ENCODE results near the gene KLHL15.

Gene KLHL15

DNA sequence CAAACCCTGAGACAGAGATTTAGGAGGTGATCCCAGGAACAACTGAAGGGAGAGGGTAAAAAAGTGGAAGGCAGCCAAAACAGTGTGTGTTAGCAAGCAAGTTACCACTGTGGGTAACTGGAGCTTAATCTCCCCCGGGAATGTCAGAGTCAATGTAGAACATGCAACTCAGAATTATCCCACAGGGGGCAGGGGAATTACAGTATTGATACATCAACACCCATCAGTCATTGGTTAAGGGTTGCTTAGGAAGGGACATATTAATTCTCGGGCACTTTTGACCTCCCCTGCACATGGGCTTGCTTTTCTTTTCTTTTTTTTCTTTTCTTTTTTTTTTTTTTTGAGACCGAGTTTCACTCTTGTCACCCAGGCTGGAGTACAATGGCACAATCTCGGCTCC is 89.9 kb downstream of the KLHL15 start:
- H3K9me3 ChIP-seq (ENCODE audit: control insufficient read depth, low read length) = no peaks in the 10 kb centered on the region
- H3K36me3 ChIP-seq (ENCODE audit: control insufficient read depth, insufficient read depth, low read length) = no peaks in the 10 kb centered on the region
- TF ChIP-seq CTCF (IDR thresholded peaks at IDR 0.05) = no peak
- H3K4me3 ChIP-seq (ENCODE audit: low read depth, low read length) = no peak overlapping the region
- no peaks in the 10 kb centered on the region for H3K27me3 ChIP-seq (ENCODE audit: control insufficient read depth, insufficient read depth, low read length)
- H3K27ac ChIP-seq = no peak overlapping the region
- H3K4me2 ChIP-seq (ENCODE audit: low read length) = no peak overlapping the region
- H3K79me2 ChIP-seq = no peaks in the 10 kb centered on the region
- no peaks in the 10 kb centered on the region for H3K4me1 ChIP-seq
- H2AFZ ChIP-seq = no peak overlapping the region
- no peak overlapping the region for H3K9ac ChIP-seq

DNA sequence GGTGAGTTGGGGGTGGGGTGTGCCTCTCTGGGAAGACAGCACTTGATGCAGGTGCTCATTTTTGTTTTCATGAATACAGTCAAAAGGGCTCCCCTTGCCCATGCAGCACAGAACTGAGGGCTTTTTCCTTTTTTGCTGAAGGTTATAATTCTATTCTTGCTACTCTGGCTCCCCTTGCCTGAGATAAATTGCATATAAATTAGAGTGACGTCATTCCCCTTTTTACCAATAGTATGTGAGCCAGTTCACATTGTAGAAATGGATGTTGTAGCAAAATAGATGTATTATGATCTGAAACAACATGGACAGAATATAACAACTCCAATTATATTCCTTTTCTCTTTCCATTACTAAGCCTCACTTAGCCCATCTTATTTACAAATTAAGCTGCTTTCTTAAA is 90.8 kb downstream of the KLHL15 start:
- TF ChIP-seq CTCF (IDR thresholded peaks at IDR 0.05) = no peak
- Histone ChIP-seq H3K4me3 (ENCODE audit: low read depth, low read length) (no peak overlapping the region), H3K27me3 (ENCODE audit: control insufficient read depth, insufficient read depth, low read length) (no peaks in the 10 kb centered on the region), H3K27ac (no peak overlapping the region), H3K79me2 (no peaks in the 10 kb centered on the region), H3K4me2 (ENCODE audit: low read length) (no peak overlapping the region), H3K36me3 (ENCODE audit: control insufficient read depth, insufficient read depth, low read length) (no peaks in the 10 kb centered on the region), H2AFZ (no peak overlapping the region), H3K9me3 (ENCODE audit: control insufficient read depth, low read length) (no peaks in the 10 kb centered on the region), H3K9ac (no peak overlapping the region), H3K4me1 (no peaks in the 10 kb centered on the region)

DNA sequence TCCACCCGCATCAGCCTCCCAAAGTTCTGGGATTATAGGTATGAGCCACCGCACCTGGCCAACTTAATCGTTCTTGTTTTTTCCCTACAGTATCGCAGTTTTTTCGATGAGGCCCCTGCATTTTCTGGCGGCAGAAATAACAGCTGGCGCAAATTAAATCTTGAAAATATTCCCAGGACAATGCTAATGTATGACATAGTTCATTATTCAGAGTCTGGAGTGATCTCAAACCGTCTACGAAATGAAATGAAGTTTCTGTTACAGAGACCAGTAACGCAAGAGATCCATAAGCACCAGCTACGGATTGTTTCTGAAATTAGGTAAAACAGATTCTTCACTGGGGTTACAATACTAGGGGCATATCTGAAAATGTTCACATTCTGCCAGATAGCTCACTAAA is 91.9 kb downstream of the KLHL15 start:
- no peak for TF ChIP-seq CTCF (IDR thresholded peaks at IDR 0.05)
- Histone ChIP-seq H3K79me2 (no peaks in the 10 kb centered on the region), H3K27me3 (ENCODE audit: control insufficient read depth, insufficient read depth, low read length) (no peaks in the 10 kb centered on the region), H3K27ac (no peak overlapping the region), H3K4me3 (ENCODE audit: low read depth, low read length) (no peak overlapping the region), H3K4me2 (ENCODE audit: low read length) (no peak overlapping the region), H2AFZ (no peak overlapping the region), H3K9ac (no peak overlapping the region), H3K36me3 (ENCODE audit: control insufficient read depth, insufficient read depth, low read length) (no peaks in the 10 kb centered on the region), H3K4me1 (no peaks in the 10 kb centered on the region), H3K9me3 (ENCODE audit: control insufficient read depth, low read length) (no peaks in the 10 kb centered on the region)
